Naive thymus-derived CD4-positive, alpha-beta T cell (primary cell): Measurements from ENCODE around the gene MSLN. TPM values are rescaled to one million over a fixed set of nuclear protein-coding genes. Genes with fewer than 3 reads are reported as not detected.
A peak's percentile ranks its signal among the peaks of the same experiment; 100 is the strongest.

Experiments used
- ATAC-seq: fragments of 150-1000 bp; cut with Tn5 transposase; 2 replicates; pipeline ENCODE4 v1.10.0; 2021; ENCODE audit warnings: mild to moderate bottlenecking, moderate library complexity
- CTCF ChIA-PET: fragments of 350-600 bp; sonication (Branson Sonifier 250); formaldehyde crosslinking; loops from one replicate; lab custom pipeline; 2021; ENCODE audit warnings: antibody characterized with exemption; lab: Charles Lee
- POLR2A ChIA-PET: fragments of 350-600 bp; sonication (Branson Sonifier 250); formaldehyde crosslinking; loops from one replicate; lab custom pipeline; 2021; ENCODE audit warnings: antibody characterized with exemption, inconsistent platforms; lab: Charles Lee
- DNase-seq, 9 donors: peaks; one replicate each; pipeline versions ENCODE4 v3.0.0 to v3.0.0-alpha.2; 2020 to 2022; ENCODE audit warnings: mixed read lengths in 1 of 9
- H3K27ac ChIP-seq: one replicate; pipeline ENCODE4 v1.7.0; 2013; ENCODE audit warnings: mild to moderate bottlenecking, low read depth, low read length, moderate library complexity
- H3K27me3 ChIP-seq, 2 donors: one replicate each; pipeline ENCODE4 v1.7.0; 2013; ENCODE audit warnings: low read length in 2 of 2, mild to moderate bottlenecking in 2 of 2, moderate library complexity in 2 of 2; ENCODE audit not compliant: control insufficient read depth in 2 of 2, insufficient read depth in 2 of 2
- H3K36me3 ChIP-seq, 3 experiments: 1 replicate in 2 of 3; 2 replicates in 1 of 3; pipeline ENCODE4 v1.7.0; 2013; ENCODE audit warnings: low read length in 3 of 3, mild to moderate bottlenecking in 3 of 3, moderate library complexity in 1 of 3; ENCODE audit not compliant: insufficient read depth in 3 of 3, control insufficient read depth in 2 of 3
- H3K4me1 ChIP-seq, 2 donors: one replicate each; pipeline ENCODE4 v1.7.0; 2013; ENCODE audit warnings: low read length in 2 of 2, mild to moderate bottlenecking in 2 of 2, moderate library complexity in 1 of 2; ENCODE audit not compliant: control insufficient read depth in 2 of 2, insufficient read depth in 2 of 2
- H3K4me3 ChIP-seq: 2 replicates; pipeline ENCODE4 v1.7.0; 2013; ENCODE audit warnings: mild to moderate bottlenecking, low read length
- H3K9me3 ChIP-seq, 3 experiments: 1 replicate in 2 of 3; 2 replicates in 1 of 3; pipeline ENCODE4 v1.7.0; 2013; ENCODE audit warnings: low read length in 3 of 3; ENCODE audit not compliant: control insufficient read depth in 2 of 3
- H3K27ac Mint-ChIP-seq, 9 donors: one replicate each; pipeline ENCODE4 v1.8.0; 2020 to 2022; ENCODE audit warnings: mixed read lengths in 9 of 9, mild to moderate bottlenecking in 8 of 9, moderate library complexity in 5 of 9, inconsistent platforms in 2 of 9
- H3K27me3 Mint-ChIP-seq, 5 donors: one replicate each; pipeline ENCODE4 v1.8.0; 2021 to 2022; ENCODE audit warnings: mixed read lengths in 5 of 5, mild to moderate bottlenecking in 1 of 5
- H3K36me3 Mint-ChIP-seq, 5 donors: one replicate each; pipeline ENCODE4 v1.8.0; 2020 to 2022; ENCODE audit warnings: mixed read lengths in 5 of 5, mild to moderate bottlenecking in 3 of 5, inconsistent platforms in 1 of 5
- H3K4me1 Mint-ChIP-seq, 7 donors: one replicate each; pipeline ENCODE4 v1.8.0; 2020 to 2022; ENCODE audit warnings: mixed read lengths in 7 of 7, mild to moderate bottlenecking in 3 of 7, inconsistent platforms in 1 of 7
- H3K4me3 Mint-ChIP-seq, 10 donors: one replicate each; pipeline ENCODE4 v1.8.0; 2020 to 2022; ENCODE audit warnings: mild to moderate bottlenecking in 10 of 10, mixed read lengths in 10 of 10, moderate library complexity in 6 of 10, inconsistent platforms in 2 of 10
- H3K9me3 Mint-ChIP-seq, 11 donors: one replicate each; pipeline ENCODE4 v1.8.0; 2020 to 2022; ENCODE audit warnings: mixed read lengths in 11 of 11, mild to moderate bottlenecking in 4 of 11, inconsistent platforms in 1 of 11, moderate library complexity in 1 of 11
- intact Hi-C, 2 donors: fragments of 100-400 bp; cut with micrococcal nuclease; formaldehyde crosslinking; loops; one replicate each; pipeline ENCODE4 v1.15.1; 2023
- polyA plus RNA-seq, 2 donors: library from polyadenylated mRNA; unstranded; fragments of 300-500 nt; fragmentation: Illumina TruSeq; gene quantifications; one replicate each; pipeline ENCODE4 v1.2.3, GENCODE V29; 2021
- total RNA-seq, 6 experiments: library from RNA in 5 of 6; stranded (reverse) in 5 of 6; gene quantifications; 1 replicate in 5 of 6; 2 replicates in 1 of 6; pipeline ENCODE4 v1.2.3 and lab custom pipeline; 2021 to 2026

The MSLN gene
- total and polyA plus RNA-seq, 7 experiments from 2014 or later: 0.64 TPM; not detected in 6

DNA sequence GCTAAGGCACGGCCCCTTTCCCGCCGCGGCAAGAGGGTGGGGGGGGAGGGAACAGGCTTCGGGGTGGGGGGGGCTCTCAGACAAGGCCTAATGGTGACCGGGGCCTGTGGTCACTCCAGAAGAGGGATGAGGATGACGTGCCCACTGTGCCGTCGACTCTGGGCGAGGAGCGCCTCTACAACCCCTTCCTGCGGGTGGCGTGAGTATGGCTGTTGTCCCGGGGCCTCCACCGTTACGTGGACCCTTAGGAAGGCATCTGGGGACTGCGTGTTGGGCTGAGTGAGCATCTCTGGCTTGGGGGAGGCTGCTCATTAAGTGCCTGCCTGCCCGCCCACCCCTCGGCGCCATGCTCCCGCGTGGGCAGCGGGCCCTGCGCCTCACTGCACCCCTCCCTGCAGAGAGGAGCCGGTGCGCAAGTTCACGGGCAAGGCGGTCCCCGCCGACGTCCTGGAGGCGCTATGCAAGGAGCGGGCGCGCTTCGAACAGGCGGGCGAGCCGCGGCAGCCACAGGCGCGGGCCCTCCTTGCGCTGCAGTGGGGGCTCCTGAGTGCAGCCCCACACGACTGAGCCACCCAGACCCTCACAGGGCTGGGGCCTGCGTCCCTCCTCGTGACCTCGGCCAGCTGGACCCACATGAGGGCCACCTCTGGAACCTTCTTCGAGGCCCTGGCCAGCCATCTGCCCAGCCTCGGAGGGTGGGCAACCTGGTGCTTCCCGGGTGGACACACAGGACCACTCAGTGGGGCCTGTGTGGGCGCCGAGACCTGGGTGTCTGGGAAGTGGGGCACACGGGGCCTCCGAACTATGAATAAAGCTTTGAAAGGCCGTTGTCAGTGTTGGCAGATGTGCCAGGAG, 31.4 kb upstream of the MSLN start:
- H3K4me3 Mint-ChIP-seq: peak overlapping the region in 4 of 10 donors; percentile 25 to 87 (median 43)
- H3K36me3 ChIP-seq: peaks cover 0 to 20% (median 1%) of the 10 kb centered on the region in 3 experiments
- intact Hi-C loops: loop anchor here in 1 of 2 donors (1.0 to 5.0 kb wide), 3 partner anchors 12 to 592 kb away; partner anchors contain the start of gene NPRL3
- H3K27ac ChIP-seq: no peak overlapping the region
- no peak overlapping the region for H3K27ac Mint-ChIP-seq
- POLR2A ChIA-PET: interaction anchor here (0.5 to 3.8 kb wide), 5 partner anchors 8 to 52 kb away, joined by 3 to 11 read pairs (median 3); partner anchors contain the start of gene ANTKMT
- no peaks in the 10 kb centered on the region for H3K9me3 ChIP-seq
- no peaks in the 10 kb centered on the region for H3K27me3 ChIP-seq
- no peaks in the 10 kb centered on the region for H3K4me1 Mint-ChIP-seq
- no peaks in the 10 kb centered on the region for H3K36me3 Mint-ChIP-seq
- DNase-seq (no peak), ATAC-seq (no peak)
- H3K4me1 ChIP-seq: peaks cover 0 to 12% of the 10 kb centered on the region in 2 donors
- no peak overlapping the region for H3K4me3 ChIP-seq
- CTCF ChIA-PET: no interaction called here
- peaks cover 0 to 6% (median 0%) of the 10 kb centered on the region in 5 donors for H3K27me3 Mint-ChIP-seq
- no peaks in the 10 kb centered on the region for H3K9me3 Mint-ChIP-seq

DNA sequence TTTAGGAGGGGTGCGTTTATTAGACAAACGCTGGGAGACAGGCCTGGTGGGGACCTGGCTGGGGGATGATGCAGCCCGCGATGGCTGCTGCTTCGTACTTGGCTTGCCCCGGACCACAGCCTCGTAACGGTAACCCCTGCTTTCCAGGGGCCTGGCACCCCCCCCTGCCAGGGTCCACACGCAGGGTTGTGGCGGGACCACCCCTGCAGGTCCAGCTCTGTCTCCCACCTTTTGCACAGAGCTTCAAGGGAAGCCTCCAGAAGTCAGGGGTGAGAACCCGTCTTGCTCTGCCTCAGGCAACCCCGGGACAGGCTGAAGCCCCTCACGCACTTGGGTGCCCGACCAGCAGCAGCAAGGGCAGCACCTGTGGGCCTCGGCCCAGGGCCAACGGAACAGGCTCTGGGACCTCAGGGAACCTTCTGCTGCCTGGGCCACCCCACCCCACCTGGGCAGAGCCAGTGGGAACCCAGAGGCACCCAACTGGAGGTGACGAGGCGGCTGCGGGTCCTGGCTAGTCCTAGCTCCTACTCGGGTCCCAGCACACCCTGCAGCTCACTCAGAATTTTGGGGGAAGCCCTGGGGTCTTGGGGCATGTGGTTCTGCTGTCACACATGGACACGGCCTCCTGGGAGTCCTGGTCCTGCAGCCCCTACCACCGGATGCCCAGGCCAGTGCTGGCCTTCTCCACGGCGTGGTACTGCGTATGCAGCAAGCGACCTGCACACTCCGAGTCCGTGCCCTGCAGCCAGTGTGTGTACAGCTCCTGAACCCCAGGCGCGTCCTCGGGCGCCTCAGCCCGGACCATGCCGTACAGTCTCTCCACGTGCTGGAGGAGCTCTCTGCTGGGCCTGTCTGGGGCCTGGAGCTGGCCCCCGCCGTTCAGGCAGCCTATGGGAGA, 30.5 kb upstream of the MSLN start:
- ATAC-seq (no peak), DNase-seq (no peak)
- H3K4me1 ChIP-seq: peaks cover 0 to 12% of the 10 kb centered on the region in 2 donors
- CTCF ChIA-PET: interaction anchor here (0.5 to 1.4 kb wide), 3 partner anchors 10 to 20 kb away, joined by 3 read pairs; partner anchors contain the start of gene CIAO3
- H3K4me3 ChIP-seq: no peak overlapping the region
- POLR2A ChIA-PET: interaction anchor here (0.5 to 3.8 kb wide), 4 partner anchors 9 to 53 kb away, joined by 3 to 11 read pairs (median 4); partner anchors contain the start of gene ANTKMT
- peaks cover 0 to 28% (median 4%) of the 10 kb centered on the region in 3 experiments for H3K36me3 ChIP-seq
- peaks cover 0 to 6% (median 0%) of the 10 kb centered on the region in 5 donors for H3K27me3 Mint-ChIP-seq
- no peaks in the 10 kb centered on the region for H3K27me3 ChIP-seq
- H3K36me3 Mint-ChIP-seq: no peaks in the 10 kb centered on the region
- no peaks in the 10 kb centered on the region for H3K9me3 Mint-ChIP-seq
- no peak overlapping the region for H3K27ac Mint-ChIP-seq
- intact Hi-C loops: loop anchor here in 1 of 2 donors (5.0 kb wide), 1 partner anchor 593 kb away; the partner anchor contains the start of gene NPRL3
- peaks cover 0 to under 1% (median 0%) of the 10 kb centered on the region in 7 donors for H3K4me1 Mint-ChIP-seq
- H3K9me3 ChIP-seq: no peaks in the 10 kb centered on the region
- H3K27ac ChIP-seq: no peak overlapping the region
- peak overlapping the region in 2 of 10 donors; percentile 16 to 44 for H3K4me3 Mint-ChIP-seq

- no peak overlapping the region for H3K27ac ChIP-seq
- H3K9me3 Mint-ChIP-seq: no peaks in the 10 kb centered on the region
- peaks cover 0 to 5% (median 3%) of the 10 kb centered on the region in 5 donors for H3K36me3 Mint-ChIP-seq
- peaks cover 0 to 36% (median 5%) of the 10 kb centered on the region in 3 experiments for H3K36me3 ChIP-seq
- no peak overlapping the region for H3K27ac Mint-ChIP-seq
- no peaks in the 10 kb centered on the region for H3K9me3 ChIP-seq
- H3K27me3 ChIP-seq: no peaks in the 10 kb centered on the region
- intact Hi-C loops: no loop called here
- H3K4me3 Mint-ChIP-seq: no peak overlapping the region
- H3K4me3 ChIP-seq: no peak overlapping the region
- ATAC-seq (no peak), DNase-seq (no peak)
- H3K4me1 ChIP-seq: peaks cover 0 to 12% of the 10 kb centered on the region in 2 donors
- H3K27me3 Mint-ChIP-seq: peaks cover 0 to 3% (median 0%) of the 10 kb centered on the region in 5 donors
- CTCF ChIA-PET: interaction anchor here (0.5 to 3.5 kb wide), 4 partner anchors 9 to 20 kb away, joined by 3 to 12 read pairs (median 3); partner anchors contain the start of gene CIAO3
- POLR2A ChIA-PET: interaction anchor here (3.8 kb wide), 1 partner anchor 10 kb away, joined by 11 read pairs; the partner anchor contains the start of gene ANTKMT
- peaks cover 0 to 8% (median 0%) of the 10 kb centered on the region in 7 donors for H3K4me1 Mint-ChIP-seq
These were observed 29.6 kb upstream of the MSLN start for GRCh38 chr16:730666-731509.

DNA sequence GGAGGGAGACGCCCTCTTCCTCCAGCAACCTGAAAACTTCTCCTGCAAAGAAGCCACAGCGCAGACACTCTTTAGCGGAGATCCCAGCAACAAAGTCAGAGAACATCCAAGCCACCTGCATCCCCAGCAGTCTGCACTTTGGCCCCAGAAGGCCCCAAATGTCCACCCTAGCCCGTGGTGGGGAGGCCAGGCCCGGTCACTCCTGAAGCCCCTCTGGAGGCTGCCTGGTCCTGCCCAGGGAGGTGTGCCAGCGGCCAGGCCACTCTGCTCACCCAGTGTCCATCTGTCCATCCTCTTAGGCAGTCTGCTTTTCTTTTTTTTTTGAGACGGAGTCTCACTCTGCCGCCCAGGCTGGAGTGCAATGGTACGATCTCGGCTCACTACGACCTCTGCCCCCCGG, 28.2 kb upstream of the MSLN start:
- no peaks in the 10 kb centered on the region for H3K27me3 ChIP-seq
- peaks cover 0 to 3% of the 10 kb centered on the region in 2 donors for H3K4me1 ChIP-seq
- no peak overlapping the region for H3K27ac Mint-ChIP-seq
- no peaks in the 10 kb centered on the region for H3K27me3 Mint-ChIP-seq
- peaks cover 0 to 9% (median 3%) of the 10 kb centered on the region in 5 donors for H3K36me3 Mint-ChIP-seq
- H3K4me1 Mint-ChIP-seq: peaks cover 0 to 12% (median 0%) of the 10 kb centered on the region in 7 donors
- H3K9me3 ChIP-seq: no peaks in the 10 kb centered on the region
- CTCF ChIA-PET: interaction anchor here (0.6 to 3.5 kb wide), 4 partner anchors 11 to 328 kb away, joined by 3 to 12 read pairs (median 4); partner anchors contain the start of gene ANTKMT
- no peak overlapping the region for H3K4me3 ChIP-seq
- DNase-seq (no peak), ATAC-seq (no peak)
- no peak overlapping the region for H3K27ac ChIP-seq
- no peak overlapping the region for H3K4me3 Mint-ChIP-seq
- H3K36me3 ChIP-seq: peaks cover 0 to 50% (median 7%) of the 10 kb centered on the region in 3 experiments
- POLR2A ChIA-PET: interaction anchor here (3.8 kb wide), 1 partner anchor 12 kb away, joined by 11 read pairs; the partner anchor contains the start of gene ANTKMT
- intact Hi-C loops: no loop called here
- H3K9me3 Mint-ChIP-seq: no peaks in the 10 kb centered on the region

GRCh38 chr16:732936-733335, 27.6 kb upstream of the MSLN start:
- no peaks in the 10 kb centered on the region for H3K9me3 Mint-ChIP-seq
- ATAC-seq (no peak), DNase-seq (no peak)
- intact Hi-C loops: loop anchor here in 1 of 2 donors (1.0 kb wide), 1 partner anchor 22 kb away; no protein-coding TSS in a partner anchor
- no peaks in the 10 kb centered on the region for H3K27me3 ChIP-seq
- H3K4me3 ChIP-seq: no peak overlapping the region
- H3K27me3 Mint-ChIP-seq: no peaks in the 10 kb centered on the region
- POLR2A ChIA-PET: no interaction called here
- CTCF ChIA-PET: interaction anchor here (0.8 to 3.5 kb wide), 5 partner anchors 12 to 22 kb away, joined by 3 to 12 read pairs (median 3); partner anchors contain the start of gene ANTKMT
- H3K4me1 ChIP-seq: no peaks in the 10 kb centered on the region
- no peaks in the 10 kb centered on the region for H3K9me3 ChIP-seq
- no peak overlapping the region for H3K4me3 Mint-ChIP-seq
- H3K27ac Mint-ChIP-seq: no peak overlapping the region
- peaks cover 0 to 15% (median 0%) of the 10 kb centered on the region in 7 donors for H3K4me1 Mint-ChIP-seq
- H3K27ac ChIP-seq: no peak overlapping the region
- H3K36me3 ChIP-seq: peaks cover 0 to 57% (median 7%) of the 10 kb centered on the region in 3 experiments
- peaks cover 0 to 12% (median 3%) of the 10 kb centered on the region in 5 donors for H3K36me3 Mint-ChIP-seq
